Transverse colon (tissue), 4 donors: ENCODE results near the gene SMC3.

Experiments
- CTCF ChIP-seq, 5 experiments: fragments of 200-600 bp in 3 of 5; fragments of 450-650 bp in 2 of 5; sonication (generic) in 3 of 5; IDR thresholded peaks; 1 replicate in 2 of 5; 2 replicates in 3 of 5; pipeline ENCODE4 v1.5.1; 2016 to 2017; ENCODE audit warnings: antibody characterized with exemption in 5 of 5, inconsistent platforms in 3 of 5, mild to moderate bottlenecking in 2 of 5, moderate library complexity in 1 of 5
- EP300 ChIP-seq: sonication (generic); formaldehyde crosslinking; IDR thresholded peaks from one replicate; pipeline ENCODE4 v1.6.1; 2017; ENCODE audit warnings: antibody characterized with exemption, low read depth
- POLR2A ChIP-seq: fragments of 450-650 bp; IDR thresholded peaks from one replicate; pipeline ENCODE4 v1.6.1; 2016; ENCODE audit warnings: antibody characterized with exemption, mild to moderate bottlenecking, moderate library complexity
- POLR2AphosphoS5 ChIP-seq, 3 donors: sonication (generic); formaldehyde crosslinking; IDR thresholded peaks; one replicate each; pipeline ENCODE4 v1.6.1; 2016; ENCODE audit warnings: antibody characterized with exemption in 3 of 3

GRCh38 chr10:110637558-110638053, 70.1 kb downstream of the SMC3 start:
- TF ChIP-seq POLR2A (no peak), EP300 (no peak), CTCF (IDR thresholded peaks at IDR 0.05) (no peak), POLR2AphosphoS5 (IDR thresholded peaks at IDR 0.05) (no peak)
